IPS DF 6.9 (cell line): ENCODE data around the gene AGAP3.

Experiments used
- DNase-seq: peaks from one replicate; pipeline ENCODE4 v3.0.0-alpha.2; 2013; ENCODE audit warnings: low read depth, low spot score
- H3K27ac ChIP-seq: one replicate; pipeline ENCODE4 v1.5.1; 2013; ENCODE audit warnings: low read length, control low read depth
- H3K27me3 ChIP-seq: 2 replicates; pipeline ENCODE4 v1.6.1; 2013; ENCODE audit warnings: mild to moderate bottlenecking, low read length; ENCODE audit not compliant: control insufficient read depth, insufficient read depth
- H3K36me3 ChIP-seq: 2 replicates; pipeline ENCODE4 v1.6.1; 2013; ENCODE audit warnings: low read length; ENCODE audit not compliant: control insufficient read depth, insufficient read depth
- H3K4me1 ChIP-seq: 2 replicates; pipeline ENCODE4 v1.6.1; 2013; ENCODE audit warnings: low read length; ENCODE audit not compliant: control insufficient read depth, insufficient read depth
- H3K4me3 ChIP-seq: 2 replicates; pipeline ENCODE4 v1.5.1; 2013; ENCODE audit warnings: mild to moderate bottlenecking, low read length
- H3K9me3 ChIP-seq: 2 replicates; pipeline ENCODE4 v1.6.1; 2013; ENCODE audit warnings: low read length, inconsistent platforms; ENCODE audit not compliant: control insufficient read depth, insufficient read depth
- WGBS: extraction: QIAGEN DNeasy Blood & Tissue Kit; methylation state at CpG from one replicate; pipeline ENCODE4 v1.1.7; 2013; ENCODE audit warnings: mixed read lengths, missing lambda C conversion rate; ENCODE audit not compliant: insufficient read length, insufficient coverage; 5-methylcytosine and 5-hydroxymethylcytosine counted together

AGAP3 gene

GRCh38 chr7:151114151-151115090 is 28.1 kb downstream of the AGAP3 start:
- Histone ChIP-seq H3K4me1 (peaks cover 6% of the 10 kb centered on the region), H3K4me3 (peak overlapping the region; percentile 37; the same call in 1 of the 2 replicates), H3K27me3 (no peaks in the 10 kb centered on the region), H3K9me3 (no peaks in the 10 kb centered on the region), H3K36me3 (peaks cover 10% of the 10 kb centered on the region), H3K27ac (no peak overlapping the region)
- no peak for DNase-seq
- WGBS: no CpG with 5 or more reads among the region's 101 CpGs

- no peaks in the 10 kb centered on the region for H3K27me3 ChIP-seq
- peaks cover 10% of the 10 kb centered on the region for H3K36me3 ChIP-seq
- H3K4me1 ChIP-seq: peaks cover 6% of the 10 kb centered on the region
- H3K4me3 ChIP-seq: peak overlapping the region; percentile 37; the same call in 1 of the 2 replicates
- H3K9me3 ChIP-seq: no peaks in the 10 kb centered on the region
- no peak for DNase-seq
- no peak overlapping the region for H3K27ac ChIP-seq
- WGBS: no CpG with 5 or more reads among the region's 114 CpGs
Measured at GRCh38 chr7:151115121-151115835, 29.0 kb downstream of the AGAP3 start.

GRCh38 chr7:151115836-151116418 is 29.7 kb downstream of the AGAP3 start:
- Histone ChIP-seq H3K4me3 (peak overlapping the region; percentile 37; the same call in 1 of the 2 replicates), H3K27ac (no peak overlapping the region), H3K4me1 (peaks cover 6% of the 10 kb centered on the region), H3K27me3 (no peaks in the 10 kb centered on the region), H3K9me3 (no peaks in the 10 kb centered on the region), H3K36me3 (peaks cover 13% of the 10 kb centered on the region)
- DNase-seq: no peak
- WGBS: no CpG with 5 or more reads among the region's 14 CpGs

DNA sequence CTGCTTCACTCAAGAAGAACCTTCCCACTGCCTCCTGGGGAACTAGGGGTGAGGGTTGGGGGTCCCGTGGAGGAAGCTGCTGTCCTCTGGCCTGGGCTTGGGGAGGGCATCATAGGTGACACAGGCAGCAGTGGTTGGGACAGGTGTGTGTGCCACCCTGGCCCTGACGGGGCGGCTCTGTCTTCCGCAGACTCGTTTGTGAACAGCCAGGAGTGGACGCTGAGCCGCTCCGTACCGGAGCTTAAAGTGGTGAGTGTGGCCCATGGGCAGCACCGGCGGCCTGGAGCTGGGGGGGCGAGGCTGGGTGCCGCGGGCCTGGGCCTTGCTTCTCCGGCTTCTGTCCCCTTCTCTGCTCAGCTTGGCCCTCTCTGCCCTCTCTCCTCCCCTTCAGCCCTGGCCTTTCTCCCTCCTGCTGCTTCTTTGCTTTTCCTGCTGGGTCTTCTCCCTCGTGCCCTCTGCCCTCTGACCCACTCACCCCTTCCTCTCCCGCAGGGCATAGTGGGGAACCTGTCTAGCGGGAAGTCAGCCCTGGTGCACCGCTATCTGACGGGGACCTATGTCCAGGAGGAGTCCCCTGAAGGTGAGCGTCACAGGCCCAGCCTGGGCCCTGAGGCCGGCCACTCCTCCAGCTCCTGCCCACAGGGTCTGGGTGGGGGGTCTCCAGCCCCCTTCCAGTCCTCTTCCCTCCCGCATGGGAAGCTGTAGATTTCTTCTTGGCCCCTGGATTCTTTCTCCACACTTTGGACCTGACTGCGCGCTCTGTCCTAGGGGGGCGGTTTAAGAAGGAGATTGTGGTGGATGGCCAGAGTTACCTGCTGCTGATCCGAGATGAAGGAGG is 30.5 kb downstream of the AGAP3 start:
- Histone ChIP-seq H3K4me1 (peaks cover 4% of the 10 kb centered on the region), H3K27me3 (no peaks in the 10 kb centered on the region), H3K27ac (no peak overlapping the region), H3K36me3 (peaks cover 13% of the 10 kb centered on the region), H3K4me3 (no peak overlapping the region), H3K9me3 (no peaks in the 10 kb centered on the region)
- no peak for DNase-seq
- WGBS: no CpG with 5 or more reads among the region's 27 CpGs

DNA sequence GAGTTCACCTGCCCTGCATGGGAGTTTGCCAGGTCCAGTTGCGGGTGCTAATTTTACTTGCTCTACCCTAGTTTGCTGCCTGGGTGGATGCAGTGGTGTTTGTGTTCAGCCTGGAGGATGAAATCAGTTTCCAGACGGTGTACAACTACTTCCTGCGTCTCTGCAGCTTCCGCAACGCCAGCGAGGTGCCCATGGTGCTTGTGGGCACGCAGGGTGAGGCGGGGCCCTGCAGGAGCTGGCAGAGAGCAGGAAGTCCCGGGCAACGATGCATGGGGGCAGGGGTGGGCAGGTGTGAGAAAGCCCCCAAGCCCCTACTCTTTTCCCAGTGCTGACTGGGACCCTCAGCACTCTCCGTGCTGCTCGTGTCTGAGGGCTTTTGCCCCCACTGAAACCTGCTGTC is 31.3 kb downstream of the AGAP3 start:
- Histone ChIP-seq H3K9me3 (no peaks in the 10 kb centered on the region), H3K27ac (no peak overlapping the region), H3K4me1 (peaks cover 4% of the 10 kb centered on the region), H3K27me3 (no peaks in the 10 kb centered on the region), H3K4me3 (no peak overlapping the region), H3K36me3 (peaks cover 13% of the 10 kb centered on the region)
- no peak for DNase-seq
- no CpG with 5 or more reads among the region's 12 CpGs for WGBS

DNA sequence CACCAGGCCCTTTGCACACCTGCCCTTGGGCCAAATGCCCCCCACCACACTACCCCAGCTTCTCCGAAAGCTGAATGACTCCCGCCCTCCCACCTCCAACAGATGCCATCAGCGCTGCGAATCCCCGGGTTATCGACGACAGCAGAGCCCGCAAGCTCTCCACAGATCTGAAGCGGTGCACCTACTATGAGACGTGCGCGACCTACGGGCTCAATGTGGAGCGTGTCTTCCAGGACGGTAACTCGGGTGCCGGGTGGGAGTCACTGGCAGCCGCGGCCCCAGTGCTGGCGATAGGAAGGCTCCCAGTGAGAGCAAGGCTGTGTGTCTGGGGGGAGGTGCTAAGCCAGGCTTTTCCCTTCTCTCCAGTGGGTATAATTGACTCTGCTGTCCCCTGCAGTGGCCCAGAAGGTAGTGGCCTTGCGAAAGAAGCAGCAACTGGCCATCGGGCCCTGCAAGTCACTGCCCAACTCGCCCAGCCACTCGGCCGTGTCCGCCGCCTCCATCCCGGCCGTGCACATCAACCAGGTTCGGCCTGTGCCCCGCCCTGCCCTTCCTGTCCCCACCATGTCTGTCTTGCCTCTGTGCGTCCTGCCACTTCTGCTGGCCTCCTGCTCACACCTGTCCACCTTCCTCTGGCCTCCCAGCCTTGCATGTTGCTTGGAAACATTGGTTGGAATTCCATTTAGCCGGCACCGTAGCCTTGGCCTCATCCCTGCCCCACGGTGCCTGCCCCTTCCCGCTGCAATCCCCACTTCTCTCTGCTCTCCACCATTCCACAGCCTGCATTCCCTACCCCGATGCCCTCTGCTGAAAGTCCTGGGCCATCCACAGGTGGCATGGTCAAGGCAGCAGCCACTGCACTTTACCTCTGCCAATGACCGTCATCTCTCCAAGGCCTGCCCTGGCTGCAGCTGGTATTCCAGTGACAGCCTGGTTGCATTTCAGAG is 32.1 kb downstream of the AGAP3 start:
- WGBS: no CpG with 5 or more reads among the region's 38 CpGs
- peaks cover 13% of the 10 kb centered on the region for H3K36me3 ChIP-seq

DNA sequence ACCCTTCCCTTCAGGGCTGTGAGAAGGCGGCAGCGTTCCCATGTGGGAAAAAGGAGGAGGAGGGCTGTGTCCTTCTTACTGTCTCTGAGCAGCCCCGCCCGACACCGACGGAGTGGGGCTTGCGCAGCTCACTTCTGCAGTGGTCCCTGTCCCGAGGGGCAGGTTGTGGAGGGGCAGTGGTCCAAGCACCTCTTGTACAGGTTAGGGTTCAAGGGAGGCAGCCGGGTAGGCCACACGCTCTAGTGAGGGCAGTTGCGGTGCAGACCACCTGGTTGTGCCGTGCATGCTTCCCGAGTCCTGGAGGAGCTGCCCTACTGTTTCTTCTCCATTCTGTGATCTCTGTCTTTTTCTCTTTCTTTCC is 32.8 kb downstream of the AGAP3 start:
- no peaks in the 10 kb centered on the region for H3K4me1 ChIP-seq
- H3K36me3 ChIP-seq: peaks cover 13% of the 10 kb centered on the region
- H3K9me3 ChIP-seq: no peaks in the 10 kb centered on the region
- H3K27ac ChIP-seq: no peak overlapping the region
- DNase-seq: no peak
- H3K27me3 ChIP-seq: no peaks in the 10 kb centered on the region
- no peak overlapping the region for H3K4me3 ChIP-seq
- WGBS: no CpG with 5 or more reads among the region's 13 CpGs

More for the DNA sequence above, 32.1 kb downstream of the AGAP3 start:
- Histone ChIP-seq H3K27me3 (no peaks in the 10 kb centered on the region), H3K27ac (no peak overlapping the region), H3K4me3 (no peak overlapping the region), H3K9me3 (no peaks in the 10 kb centered on the region), H3K4me1 (peaks cover 4% of the 10 kb centered on the region)
- no peak for DNase-seq

DNA sequence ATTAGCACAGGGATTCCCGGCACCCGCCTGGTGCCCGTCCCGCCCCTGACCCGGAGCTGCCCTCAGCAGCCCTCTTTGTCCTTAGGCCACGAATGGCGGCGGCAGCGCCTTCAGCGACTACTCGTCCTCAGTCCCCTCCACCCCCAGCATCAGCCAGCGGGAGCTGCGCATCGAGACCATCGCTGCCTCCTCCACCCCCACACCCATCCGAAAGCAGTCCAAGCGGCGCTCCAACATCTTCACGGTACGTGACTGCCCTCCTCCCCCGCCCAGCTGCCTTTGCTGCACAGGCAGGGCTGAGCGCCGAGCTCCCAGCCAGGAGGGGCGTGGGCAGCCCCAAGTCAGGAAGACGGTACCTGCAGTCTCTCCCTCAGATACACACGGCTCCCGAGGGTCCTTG is 33.6 kb downstream of the AGAP3 start:
- no peak for DNase-seq
- H3K27me3 ChIP-seq: no peaks in the 10 kb centered on the region
- H3K9me3 ChIP-seq: no peaks in the 10 kb centered on the region
- peaks cover 13% of the 10 kb centered on the region for H3K36me3 ChIP-seq
- no peak overlapping the region for H3K27ac ChIP-seq
- H3K4me3 ChIP-seq: no peak overlapping the region
- WGBS: no CpG with 5 or more reads among the region's 27 CpGs
- H3K4me1 ChIP-seq: peaks cover under 1% of the 10 kb centered on the region; the same call in 1 of the 2 replicates

- Histone ChIP-seq H3K27me3 (no peaks in the 10 kb centered on the region), H3K36me3 (peaks cover 13% of the 10 kb centered on the region), H3K9me3 (no peaks in the 10 kb centered on the region), H3K4me1 (peaks cover 6% of the 10 kb centered on the region; the same call in 1 of the 2 replicates), H3K27ac (no peak overlapping the region), H3K4me3 (no peak overlapping the region)
- WGBS: no CpG with 5 or more reads among the region's 22 CpGs
- DNase-seq: no peak
Measured at GRCh38 chr7:151120896-151121295, 34.6 kb downstream of the AGAP3 start.
